Fibroblast of lung (primary cell): ENCODE results near the gene TSHZ2.

Experiments used
- EZH2 ChIP-seq: IDR thresholded peaks from 2 replicates; pipeline ENCODE4 v1.5.1; 2012; ENCODE audit warnings: low read length, control low read depth, mild to moderate bottlenecking; ENCODE audit errors: missing control alignments
- TF ChIP-seq, protein P1 (sequence below), 2 donors: IDR thresholded peaks in 1 of 2; conservative IDR thresholded peaks in 1 of 2; 1 replicate in 1 of 2; 2 replicates in 1 of 2; pipeline ENCODE4 v1.5.1; 2011 to 2012; ENCODE audit warnings: low read length in 2 of 2, control low read depth in 1 of 2, inconsistent platforms in 1 of 2, low read depth in 1 of 2, mild to moderate bottlenecking in 1 of 2

DNA sequence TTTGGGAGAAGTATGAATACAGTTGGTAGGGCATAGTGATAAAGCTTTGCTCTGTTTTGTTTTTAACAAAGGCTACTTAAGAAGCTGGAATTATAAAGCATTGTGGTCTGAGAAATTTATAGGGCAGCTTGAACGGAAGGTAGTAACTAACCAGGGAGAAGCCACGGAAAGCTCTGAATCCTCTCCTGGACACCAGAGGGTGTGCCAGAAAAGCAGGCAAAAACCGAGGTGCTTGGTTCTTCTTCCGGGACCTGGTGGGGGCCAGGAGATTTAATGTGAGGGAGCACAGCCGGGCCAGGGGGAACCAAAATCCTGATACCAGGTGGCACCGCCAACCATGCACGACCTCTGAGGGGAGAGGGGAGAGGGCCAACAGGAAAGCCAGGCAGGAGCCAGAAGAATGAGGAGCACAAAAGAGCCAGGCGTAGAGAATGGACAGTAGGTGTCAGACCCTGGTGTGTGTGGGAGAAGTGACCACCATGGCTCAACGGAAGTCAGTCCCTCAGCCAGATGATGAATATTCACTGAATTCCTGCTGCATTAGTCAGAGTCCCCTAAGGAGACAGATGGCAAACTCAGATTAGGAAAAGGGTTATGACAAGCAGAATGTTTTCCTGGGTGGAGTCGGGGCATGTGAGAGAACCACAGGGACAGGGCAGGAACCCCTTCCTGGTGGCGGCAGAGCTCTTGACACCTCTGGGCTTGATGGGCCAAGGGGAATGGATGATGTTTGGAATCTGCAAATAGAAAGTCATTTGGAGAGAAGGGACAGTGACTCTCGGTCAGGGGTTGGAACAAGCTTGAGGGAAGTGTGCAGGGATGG, 359.2 kb downstream of the TSHZ2 start:
- TF ChIP-seq, protein P1, sequence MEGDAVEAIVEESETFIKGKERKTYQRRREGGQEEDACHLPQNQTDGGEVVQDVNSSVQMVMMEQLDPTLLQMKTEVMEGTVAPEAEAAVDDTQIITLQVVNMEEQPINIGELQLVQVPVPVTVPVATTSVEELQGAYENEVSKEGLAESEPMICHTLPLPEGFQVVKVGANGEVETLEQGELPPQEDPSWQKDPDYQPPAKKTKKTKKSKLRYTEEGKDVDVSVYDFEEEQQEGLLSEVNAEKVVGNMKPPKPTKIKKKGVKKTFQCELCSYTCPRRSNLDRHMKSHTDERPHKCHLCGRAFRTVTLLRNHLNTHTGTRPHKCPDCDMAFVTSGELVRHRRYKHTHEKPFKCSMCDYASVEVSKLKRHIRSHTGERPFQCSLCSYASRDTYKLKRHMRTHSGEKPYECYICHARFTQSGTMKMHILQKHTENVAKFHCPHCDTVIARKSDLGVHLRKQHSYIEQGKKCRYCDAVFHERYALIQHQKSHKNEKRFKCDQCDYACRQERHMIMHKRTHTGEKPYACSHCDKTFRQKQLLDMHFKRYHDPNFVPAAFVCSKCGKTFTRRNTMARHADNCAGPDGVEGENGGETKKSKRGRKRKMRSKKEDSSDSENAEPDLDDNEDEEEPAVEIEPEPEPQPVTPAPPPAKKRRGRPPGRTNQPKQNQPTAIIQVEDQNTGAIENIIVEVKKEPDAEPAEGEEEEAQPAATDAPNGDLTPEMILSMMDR (conservative IDR thresholded peaks at IDR 0.05 in 1 of 2, IDR thresholded peaks at IDR 0.05 in 1 of 2; ENCODE audit: low read depth in 1 of 2, low read length in 2 of 2), result no peak
- TF ChIP-seq EZH2, result no peak
